GM19025 (cell line): ENCODE data around the gene MRPS18C.
"Not testable (repeated sequence)": the region's sequence is repeated elsewhere in the genome, so short reads cannot be mapped to it uniquely, and the experiment has no call there.

Source experiments
- ATAC-seq: cut with Tn5 transposase; IDR thresholded peaks from one replicate; pipeline ENCODE4 v1.9.1; 2021; ENCODE audit warnings: mild to moderate bottlenecking, low read depth, moderate library complexity; ENCODE audit not compliant: unreplicated experiment

Gene MRPS18C

DNA sequence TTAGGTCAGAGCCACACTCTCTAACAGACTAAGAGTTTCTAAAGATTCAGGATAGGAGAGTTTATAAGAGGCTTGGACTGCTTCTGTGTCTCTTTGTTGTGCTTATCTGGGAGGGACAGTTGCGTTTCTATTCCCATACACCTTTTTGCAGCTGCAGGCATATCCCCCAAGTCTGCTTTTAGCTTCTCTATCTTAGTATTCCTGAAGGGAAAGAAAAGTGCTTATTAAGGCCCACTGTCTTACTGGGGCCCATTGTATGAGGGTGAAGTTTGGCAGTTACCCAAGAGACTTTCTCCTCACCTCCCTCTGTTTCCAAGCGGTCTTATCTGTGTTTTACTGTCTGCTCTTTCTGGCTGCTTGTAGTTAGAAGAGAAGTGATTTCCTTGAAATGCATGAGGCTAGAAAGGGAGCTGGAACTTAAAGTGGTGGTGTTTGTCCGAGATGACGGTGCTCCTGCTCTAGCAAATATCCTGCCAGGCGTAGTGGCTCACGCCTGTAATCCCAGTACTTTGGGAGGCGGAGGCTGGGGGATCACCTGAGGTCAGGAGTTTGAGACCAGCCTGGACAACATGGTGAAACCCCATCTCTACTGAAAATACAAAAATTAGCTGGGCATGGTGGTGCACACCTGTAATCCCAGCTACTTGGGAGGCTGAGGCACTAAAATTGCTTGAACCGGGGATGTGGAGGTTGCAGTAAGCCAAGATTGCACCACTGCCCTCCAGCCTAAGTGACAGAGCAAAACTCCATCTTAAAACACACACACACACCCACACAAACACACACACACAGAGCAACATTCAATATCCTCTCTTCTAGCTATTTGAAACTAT is 40.4 kb downstream of the MRPS18C start:
- ATAC-seq, result not testable (repeated sequence)

DNA sequence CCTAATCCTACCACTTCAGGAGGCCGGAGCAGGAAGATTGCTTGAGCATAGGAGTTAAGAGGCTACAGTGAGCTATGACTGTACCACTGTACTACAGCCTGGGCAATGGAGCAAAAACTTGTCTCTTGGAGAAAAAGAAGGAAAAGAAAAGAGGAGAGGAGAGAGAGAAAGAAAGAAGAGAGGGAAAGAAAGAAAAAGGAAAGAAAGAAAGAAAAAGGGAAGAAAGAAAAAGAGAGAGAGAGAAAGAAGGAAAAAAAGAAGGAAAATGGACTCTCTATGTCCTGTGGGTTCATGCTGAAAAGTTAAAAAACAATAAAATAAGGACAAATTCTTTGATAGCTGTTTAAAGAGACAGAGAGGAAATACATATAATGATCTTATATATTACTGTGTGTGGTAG is 42.3 kb downstream of the MRPS18C start:
- no peak for ATAC-seq

DNA sequence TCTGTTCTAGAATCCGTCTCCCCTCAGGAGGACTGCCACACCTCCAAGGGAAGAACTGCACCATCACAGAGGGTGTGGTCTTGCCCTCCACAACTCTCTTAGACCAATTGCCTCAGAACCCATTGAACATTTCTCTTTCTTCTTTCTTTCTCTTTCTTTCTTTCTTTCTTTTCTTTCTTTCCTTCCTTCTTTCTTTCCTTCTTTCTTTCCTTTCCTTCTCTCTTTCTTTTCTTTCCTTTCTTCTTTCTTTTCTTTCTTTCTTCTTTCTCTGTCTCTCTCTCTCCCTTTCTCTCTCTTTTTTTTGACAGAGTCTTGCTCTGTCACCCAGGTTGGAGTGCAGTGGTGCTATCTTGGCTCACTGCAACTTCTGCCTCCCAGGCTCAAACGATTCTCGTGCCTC is 45.8 kb downstream of the MRPS18C start:
- not testable (repeated sequence) for ATAC-seq

DNA sequence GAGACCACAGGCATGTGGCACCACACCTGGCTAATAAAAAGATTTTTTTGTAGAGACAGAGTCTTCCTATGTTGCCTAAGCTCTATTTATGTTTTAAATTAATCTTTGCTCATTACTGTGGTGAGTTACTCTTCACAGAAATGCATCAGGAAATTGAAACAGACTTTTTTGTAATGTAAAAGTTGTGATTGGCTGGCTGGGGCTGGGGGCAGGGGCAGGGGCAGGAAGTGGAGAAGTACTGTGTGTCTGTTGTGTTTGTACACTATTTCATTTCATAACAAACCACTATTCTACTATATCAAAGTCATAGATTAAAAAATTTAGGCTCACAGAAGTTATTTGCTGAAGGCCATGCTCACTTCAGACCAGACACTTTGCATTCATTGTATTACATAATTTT is 48.1 kb downstream of the MRPS18C start:
- no peak for ATAC-seq

DNA sequence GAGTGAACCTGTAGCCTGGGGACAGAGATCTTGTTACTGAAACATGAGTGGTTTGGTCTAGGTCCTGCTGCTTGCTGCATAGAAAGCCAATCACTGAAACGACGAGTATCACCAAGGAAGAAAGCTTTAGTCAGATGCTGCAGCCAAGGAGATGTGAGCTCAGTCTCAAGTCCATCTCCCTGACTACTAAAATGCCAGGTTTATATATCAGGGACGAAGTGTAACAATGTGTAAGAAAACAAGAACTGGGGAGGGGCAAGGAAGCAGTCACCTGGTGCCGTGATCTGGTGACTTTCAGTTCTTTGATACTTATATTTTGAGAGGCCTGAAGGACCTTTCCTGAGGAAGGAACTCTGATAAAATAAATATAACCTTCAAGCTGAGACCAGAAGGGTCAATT is 48.6 kb downstream of the MRPS18C start:
- no peak for ATAC-seq

DNA sequence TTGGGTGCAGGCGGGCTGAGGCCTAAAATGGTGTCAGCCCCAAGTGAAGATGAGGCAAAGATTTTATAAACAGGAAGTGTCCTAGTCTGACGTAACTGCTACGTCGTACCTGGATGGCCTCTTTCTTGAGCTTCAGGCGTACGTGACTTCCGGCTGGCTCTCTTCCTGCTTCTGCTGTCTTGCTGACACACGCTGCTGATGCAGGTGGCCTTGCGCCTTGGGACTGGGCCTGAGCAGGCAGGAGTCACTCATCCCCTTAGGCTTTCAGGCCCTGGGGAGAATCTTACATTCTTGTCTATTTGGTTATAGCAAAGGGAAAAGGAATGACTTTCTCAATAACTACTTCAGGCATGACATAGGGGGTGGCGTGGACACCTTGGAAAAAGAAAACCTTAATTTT is 49.1 kb downstream of the MRPS18C start:
- no peak for ATAC-seq

DNA sequence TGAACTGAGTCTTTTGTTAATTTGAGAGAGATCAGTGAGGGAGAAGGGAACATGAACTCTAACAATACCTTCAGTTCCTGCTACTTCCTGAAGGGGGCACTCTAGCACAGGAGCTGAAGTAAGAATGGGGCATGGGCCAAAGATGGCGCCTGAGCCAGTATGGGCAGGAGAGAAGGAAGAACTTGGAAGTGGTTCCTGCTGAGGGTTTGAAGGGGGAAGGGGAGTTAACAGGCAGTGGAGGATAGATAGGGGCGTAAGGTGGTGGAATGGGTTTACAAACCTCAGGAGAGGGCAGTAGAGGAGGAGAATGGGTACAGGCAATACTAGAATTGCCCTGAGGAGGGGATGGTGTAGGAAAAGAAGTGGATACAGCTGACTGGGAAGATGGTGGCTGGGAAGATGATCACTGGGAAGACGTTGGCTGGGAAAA is 53.3 kb downstream of the MRPS18C start:
- ATAC-seq, result not testable (repeated sequence)

DNA sequence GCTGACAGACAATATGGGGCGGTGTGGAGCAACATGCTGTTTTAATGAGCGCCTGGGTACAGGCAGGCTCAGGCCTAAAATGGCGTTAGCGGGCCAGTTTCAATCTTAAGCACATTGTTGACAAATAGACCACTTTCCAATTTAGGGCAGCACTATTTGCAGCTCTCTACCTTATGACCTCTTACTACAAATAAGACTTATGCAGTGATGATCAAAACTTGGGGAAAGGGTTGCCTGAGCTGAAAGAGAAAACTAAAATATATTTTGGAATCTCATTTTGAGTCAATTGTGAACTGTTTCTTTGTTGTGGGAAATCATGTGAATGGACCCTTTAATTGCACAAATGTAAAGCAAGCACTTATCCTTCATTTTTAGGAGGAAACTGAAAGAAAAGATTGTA is 54.6 kb downstream of the MRPS18C start:
- no peak for ATAC-seq
